ENCODE results near the gene PGRMC2.
"Not testable (repeated sequence)": the region's sequence is repeated elsewhere in the genome, so short reads cannot be mapped to it uniquely, and the experiment has no call there.

PGRMC2 gene

DNA sequence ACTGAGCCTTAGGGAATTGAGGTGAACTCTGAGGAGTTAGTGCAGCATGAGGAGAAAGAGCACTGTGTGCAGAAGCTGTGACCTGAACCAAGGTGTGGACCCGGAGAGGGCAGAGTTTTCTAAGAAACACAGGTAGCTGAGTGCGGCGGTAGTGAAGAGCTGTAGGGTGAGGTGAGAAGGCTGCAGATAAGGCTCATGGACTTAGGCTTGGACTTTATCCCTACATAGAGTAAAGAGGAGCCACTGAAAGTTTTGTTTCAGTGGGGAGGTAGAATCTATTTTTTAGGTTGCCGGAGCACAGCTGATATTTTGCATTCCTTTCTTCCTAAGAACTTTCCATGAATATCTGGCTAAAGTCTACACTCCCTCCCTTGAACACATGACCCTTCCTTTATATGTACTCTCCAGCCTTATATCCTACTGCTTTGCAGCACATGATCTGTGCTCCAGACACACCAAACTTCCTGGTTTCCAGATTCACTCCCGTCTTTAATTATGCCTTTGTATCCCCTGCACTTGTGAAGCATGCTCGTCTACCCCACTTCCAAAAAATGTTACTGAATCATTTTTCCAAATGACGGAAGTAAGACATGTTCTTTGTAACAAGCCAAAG is 10.6 kb upstream of the PGRMC2 start:
- no peak for DNase-seq

GRCh38 chr4:128295255-128295654 is 7.6 kb upstream of the PGRMC2 start:
- no peak for DNase-seq

- DNase-seq, result no peak
These were observed 6.9 kb upstream of the PGRMC2 start for GRCh38 chr4:128294464-128294863.

- no peak for DNase-seq
These were observed 4.7 kb upstream of the PGRMC2 start for GRCh38 chr4:128292349-128292748.

GRCh38 chr4:128291096-128291495 is 3.5 kb upstream of the PGRMC2 start:
- DNase-seq, result no peak

GRCh38 chr4:128290526-128290925 is 2.9 kb upstream of the PGRMC2 start:
- DNase-seq, result no peak

GRCh38 chr4:128289523-128290158 is 2.0 kb upstream of the PGRMC2 start:
- no peak for DNase-seq

- peak; percentile 22 to 45 (median 32) for DNase-seq
These were observed 1.1 kb upstream of the PGRMC2 start for GRCh38 chr4:128288689-128289106.

GRCh38 chr4:128287871-128288688 is 467 bp upstream of the PGRMC2 start:
- peak; percentile 99 for DNase-seq

GRCh38 chr4:128286474-128287058 is 1.0 kb downstream of the PGRMC2 start:
- peak; percentile 11 to 27 (median 18) for DNase-seq

- DNase-seq, result no peak
These were observed 2.3 kb downstream of the PGRMC2 start for GRCh38 chr4:128285085-128285997.

DNA sequence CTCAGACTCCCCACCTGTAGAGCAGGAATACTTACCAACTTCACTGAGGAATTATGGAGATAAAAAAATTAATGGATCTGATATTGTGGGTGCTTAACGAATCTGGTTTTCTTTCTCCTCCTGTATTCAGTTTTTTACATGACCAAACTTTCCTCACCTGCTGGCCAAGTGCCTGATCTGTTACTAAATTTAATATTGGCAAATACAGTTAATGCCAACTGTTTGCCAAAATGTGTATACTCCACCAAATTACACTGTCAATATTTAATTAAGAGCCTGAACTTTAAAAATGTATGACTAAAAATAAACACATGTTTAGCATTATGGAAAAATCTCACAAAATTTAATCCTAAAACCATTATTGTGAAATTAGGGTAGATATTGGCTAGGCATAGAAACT is 3.3 kb downstream of the PGRMC2 start:
- no peak for DNase-seq

GRCh38 chr4:128283071-128283470 is 4.5 kb downstream of the PGRMC2 start:
- DNase-seq, result no peak

- DNase-seq, result no peak
These were observed 5.1 kb downstream of the PGRMC2 start for GRCh38 chr4:128282516-128282915.

GRCh38 chr4:128281354-128281753 is 6.3 kb downstream of the PGRMC2 start:
- DNase-seq, result no peak

- peak in 1 of 4 experiments; percentile 5 for DNase-seq
These were observed 7.9 kb downstream of the PGRMC2 start for GRCh38 chr4:128279624-128280225.

GRCh38 chr4:128277856-128278255 is 9.8 kb downstream of the PGRMC2 start:
- DNase-seq, result no peak

GRCh38 chr4:128275346-128275745 is 12.3 kb downstream of the PGRMC2 start:
- no peak for DNase-seq

- DNase-seq, result no peak
These were observed 16.1 kb downstream of the PGRMC2 start for GRCh38 chr4:128271551-128271950.

DNA sequence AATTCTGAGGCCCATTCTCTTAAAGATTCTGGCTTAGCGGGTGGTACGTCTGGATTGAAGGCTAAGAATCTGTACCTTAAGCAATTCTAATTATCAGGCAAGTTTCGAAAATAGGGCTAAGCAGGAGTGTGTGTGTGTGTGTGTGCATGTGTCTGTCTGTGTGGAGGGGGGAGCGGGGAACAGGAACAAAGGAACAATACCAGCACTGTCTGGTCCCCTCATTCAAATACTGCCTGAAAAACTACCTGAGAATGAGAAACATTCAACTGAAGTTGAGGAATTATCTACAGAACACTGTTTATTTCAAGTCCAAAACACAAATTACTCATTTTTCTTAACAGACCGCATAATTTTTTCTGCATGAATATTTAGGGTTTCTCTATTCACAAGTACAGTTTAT is 18.6 kb downstream of the PGRMC2 start:
- no peak for DNase-seq

DNA sequence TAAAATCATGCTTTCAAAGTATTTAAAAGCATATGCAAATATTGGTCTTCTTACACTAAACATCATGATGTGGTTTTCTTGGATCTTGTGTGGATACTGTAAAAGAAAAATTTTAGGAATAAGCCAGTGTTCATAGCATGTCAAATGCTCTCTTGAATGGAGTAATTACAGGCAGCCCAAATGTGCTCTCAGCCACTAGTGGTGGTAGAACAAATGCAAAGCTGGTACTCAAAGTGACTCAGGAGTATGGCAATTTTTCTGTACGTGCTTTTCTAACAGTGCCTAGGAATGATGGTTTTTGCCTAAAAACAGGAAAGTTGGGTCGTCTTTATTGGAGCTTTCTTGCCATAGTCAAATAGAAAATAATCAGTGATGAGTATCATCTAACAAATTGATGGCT is 19.9 kb downstream of the PGRMC2 start:
- DNase-seq, result no peak

GRCh38 chr4:128267171-128267570 is 20.4 kb downstream of the PGRMC2 start:
- not testable (repeated sequence) for DNase-seq
